Measurements from ENCODE around the gene IDS.

- TF ChIP-seq CTCF (IDR thresholded peaks at IDR 0.05): no peak
- TF ChIP-seq POLR2A (IDR thresholded peaks at IDR 0.05): no peak
Observed at GRCh38 chrX:149433051-149433450, 72.1 kb downstream of the IDS start.
